Stimulated activated CD4-positive, alpha-beta T cell treated with anti-CD3 and anti-CD28 coated beads, Interleukin-15, amount 100 ng/mL, for 48 hours (primary cell): ENCODE results near the gene ERG.
A peak's percentile ranks its signal among the peaks of the same experiment; 100 is the strongest.

Experiments
- DNase-seq, 2 donors: peaks; one replicate each; pipeline ENCODE4 v3.0.0-alpha.2; 2020; ENCODE audit warnings: low read depth in 2 of 2

The ERG gene

DNA sequence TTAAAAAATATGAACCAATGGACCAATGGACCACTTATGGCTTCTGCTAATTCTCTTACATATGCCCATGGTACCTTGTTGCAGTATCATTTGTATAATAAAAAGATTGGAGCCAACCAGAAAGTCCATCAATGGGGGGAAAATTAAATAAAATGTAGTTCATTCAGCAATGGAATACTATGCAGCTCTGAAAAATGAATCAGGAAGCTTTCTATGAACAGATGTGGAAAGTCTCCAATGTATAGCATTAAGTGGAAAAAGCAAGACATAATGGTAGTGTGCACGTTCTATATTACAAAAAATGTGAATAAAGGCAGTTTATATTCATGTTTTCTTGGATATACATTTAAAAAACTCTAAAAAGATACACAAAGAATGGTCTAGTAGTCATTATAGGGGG, 140.2 kb downstream of the ERG start:
- DNase-seq = no peak

DNA sequence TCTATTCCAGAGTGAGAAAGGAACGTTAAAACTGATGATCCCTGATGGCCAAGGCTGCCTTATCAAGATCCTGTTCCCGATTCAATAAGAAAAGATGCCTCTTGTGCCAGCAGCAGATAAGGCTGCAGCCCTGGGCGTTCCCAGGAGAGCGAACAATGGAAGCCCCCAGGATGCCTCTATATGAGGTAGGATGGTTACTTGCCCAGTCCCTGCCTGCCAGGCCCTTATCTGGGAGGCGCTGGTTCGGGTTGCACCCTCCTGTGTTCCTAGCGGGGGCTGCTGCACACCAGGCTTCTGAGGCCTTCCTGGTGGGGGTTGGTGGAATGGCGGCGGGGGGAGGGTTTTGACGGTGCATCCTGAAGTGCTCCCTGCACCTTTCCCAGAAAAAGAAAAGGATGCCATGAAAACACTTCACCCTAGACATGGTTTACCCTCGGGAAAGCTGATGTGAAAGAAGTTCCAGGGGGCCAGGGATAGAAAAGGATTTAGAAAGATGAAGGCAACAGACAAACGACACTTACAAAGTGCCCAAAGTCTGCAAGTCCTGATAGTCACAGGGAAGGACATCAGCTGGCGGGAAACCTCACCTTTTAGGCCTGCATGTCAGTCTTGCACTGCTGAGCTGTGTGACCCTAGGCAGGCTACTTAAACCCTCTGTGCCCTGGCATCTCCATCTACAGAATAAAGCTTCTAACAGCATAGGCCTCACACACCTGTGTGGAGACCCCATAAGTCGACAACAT, 141.2 kb downstream of the ERG start:
- no peak for DNase-seq

DNA sequence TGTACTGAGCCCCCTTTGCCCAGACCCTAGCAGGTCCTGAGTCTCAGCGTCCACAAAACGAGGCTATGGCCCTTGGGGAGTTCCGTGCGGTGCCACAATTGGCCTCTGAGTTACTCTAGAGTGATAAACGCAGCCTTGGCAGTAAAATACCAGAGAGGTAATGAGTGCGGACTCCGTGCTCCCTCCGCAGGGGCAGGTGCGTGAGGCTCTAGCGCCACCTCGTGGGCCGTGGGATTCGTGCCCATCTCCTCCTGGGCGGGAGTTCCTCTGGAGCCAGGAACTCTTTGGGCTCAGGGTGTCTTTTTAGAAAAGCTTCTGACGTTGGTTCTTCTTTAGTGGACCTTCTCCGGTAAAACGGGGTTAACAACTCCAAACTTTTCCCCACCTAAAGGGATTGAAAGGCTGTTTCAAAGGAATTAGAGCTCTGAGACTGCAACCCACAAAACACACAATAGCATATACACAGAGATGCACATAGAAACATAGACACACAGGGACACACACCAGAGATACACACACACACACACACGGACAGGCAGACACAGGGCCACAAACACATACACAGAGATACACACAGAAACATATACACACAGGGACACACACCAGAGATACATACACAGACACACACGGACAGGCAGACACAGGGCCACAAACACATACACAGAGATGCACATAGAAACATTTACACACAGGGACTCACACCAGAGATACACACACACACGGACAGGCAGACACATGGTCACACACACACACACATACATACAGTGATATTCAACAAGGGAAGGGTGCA, 142.1 kb downstream of the ERG start:
- DNase-seq = peak; percentile 55 to 66

DNA sequence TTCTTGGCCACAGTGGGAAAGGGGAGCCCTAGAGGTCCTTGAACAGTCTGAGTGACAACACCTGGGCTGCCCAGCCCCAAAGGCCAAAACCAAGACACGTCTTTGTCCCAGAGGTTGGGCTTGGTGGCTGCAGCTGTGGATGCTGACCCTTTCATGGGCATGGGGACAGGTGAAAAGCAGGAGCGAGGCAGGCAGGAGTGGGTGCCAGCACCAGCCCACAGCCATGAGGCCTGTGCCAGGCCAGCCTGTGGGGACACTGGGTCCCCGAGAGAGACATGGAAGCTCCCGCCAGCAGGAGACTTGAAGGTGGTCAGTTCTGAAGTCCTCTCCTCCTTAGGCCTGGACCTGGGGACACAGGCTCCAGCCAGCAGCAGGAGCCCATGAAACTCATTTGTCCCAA, 142.9 kb downstream of the ERG start:
- no peak for DNase-seq

DNA sequence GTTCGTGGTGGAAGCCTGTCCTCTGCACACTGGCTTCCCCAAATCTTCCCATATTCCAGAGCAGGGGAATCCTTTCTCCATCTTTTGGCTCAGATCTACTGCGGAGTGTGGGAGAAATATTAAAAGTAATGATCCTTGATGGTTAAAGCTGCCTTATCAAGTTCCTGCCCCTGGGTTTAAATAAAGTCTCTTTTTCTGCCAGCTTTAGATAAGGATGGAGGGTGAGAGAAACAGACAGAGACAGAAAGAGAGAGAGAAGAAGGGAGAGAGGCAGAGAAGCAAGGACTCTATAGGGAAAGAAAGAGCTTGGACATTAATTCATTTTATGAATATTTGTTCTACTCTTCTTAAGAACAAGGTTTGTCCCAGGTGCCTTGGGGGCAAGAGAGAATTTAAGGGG, 143.5 kb downstream of the ERG start:
- no peak for DNase-seq

DNA sequence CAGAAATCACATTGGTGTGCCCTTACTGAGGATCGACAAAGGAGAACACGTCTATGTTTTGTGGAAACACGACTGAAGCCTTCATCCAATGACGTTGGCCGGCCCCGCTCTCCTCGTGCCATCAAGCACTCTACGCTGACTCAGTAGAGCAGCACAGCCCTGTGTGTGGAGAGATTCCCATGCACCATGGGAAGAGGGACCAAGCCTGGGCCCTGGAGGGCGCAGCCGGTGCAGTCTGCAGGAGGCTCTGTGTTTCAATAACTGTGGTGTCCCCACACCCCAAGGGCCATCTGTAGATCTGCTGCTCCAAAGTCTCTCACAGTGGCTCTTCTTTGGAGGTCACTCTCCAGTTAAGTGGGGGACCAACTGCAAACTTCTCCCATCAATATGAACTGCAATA, 144.0 kb downstream of the ERG start:
- no peak for DNase-seq

DNA sequence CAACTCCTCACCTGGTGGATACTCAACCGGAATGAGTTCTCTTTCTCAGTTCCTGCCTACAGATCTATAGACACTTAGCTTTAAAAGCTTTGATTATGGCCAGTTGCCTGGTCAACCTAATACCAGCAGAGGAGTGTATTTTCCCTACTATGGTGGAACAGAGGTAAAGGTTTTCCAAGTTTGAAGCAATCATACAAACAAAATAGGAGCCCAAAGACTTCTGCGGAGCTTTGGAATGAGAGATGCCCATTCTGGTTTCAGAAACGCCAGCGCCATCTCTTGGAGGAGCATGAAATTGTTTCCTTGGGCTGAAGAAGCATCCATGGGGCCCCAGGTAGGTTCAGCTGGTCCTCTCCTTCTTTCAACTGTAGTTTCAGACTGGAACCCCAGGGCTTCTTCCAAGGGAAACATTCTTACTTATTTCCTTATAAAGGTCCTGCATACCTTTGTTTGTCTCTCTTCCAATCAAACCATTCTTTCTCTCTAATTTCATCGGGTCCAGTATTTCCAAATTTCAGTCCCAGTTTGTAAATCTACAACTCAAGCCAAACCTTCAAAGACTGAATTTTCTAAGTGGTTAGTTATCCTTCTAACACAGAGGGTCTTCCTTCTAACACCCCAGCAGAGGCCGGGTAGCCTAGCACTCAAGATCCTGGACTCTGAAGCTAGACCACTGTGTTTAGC, 145.6 kb downstream of the ERG start:
- peak in 1 of 2 donors; percentile 22 for DNase-seq

DNA sequence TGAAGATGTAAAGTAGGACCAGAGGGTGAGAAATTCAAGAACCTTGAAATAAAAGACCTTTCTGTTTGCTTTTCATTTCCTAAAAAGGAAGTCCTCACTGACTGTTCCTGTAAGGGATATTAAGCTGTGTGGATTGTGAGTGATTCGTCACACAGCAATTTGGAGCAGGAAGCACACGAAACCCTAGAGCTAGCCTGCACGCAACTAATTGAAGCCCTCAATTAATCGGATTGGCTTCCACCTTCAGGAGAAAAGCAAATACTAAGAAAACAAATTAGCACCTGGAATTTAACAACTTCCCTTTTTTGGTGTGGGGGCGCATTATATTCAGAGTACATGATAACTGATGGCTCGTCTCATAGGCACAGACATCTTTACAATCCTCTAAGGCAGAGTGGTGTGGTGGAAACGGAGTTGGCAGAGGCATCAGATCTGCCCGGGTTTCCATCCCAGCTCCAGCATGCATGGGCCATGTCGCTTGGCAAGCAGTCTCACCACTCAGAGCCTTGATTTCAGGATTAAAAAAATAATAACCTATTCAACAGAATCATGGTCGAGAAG, 146.2 kb downstream of the ERG start:
- no peak for DNase-seq

DNA sequence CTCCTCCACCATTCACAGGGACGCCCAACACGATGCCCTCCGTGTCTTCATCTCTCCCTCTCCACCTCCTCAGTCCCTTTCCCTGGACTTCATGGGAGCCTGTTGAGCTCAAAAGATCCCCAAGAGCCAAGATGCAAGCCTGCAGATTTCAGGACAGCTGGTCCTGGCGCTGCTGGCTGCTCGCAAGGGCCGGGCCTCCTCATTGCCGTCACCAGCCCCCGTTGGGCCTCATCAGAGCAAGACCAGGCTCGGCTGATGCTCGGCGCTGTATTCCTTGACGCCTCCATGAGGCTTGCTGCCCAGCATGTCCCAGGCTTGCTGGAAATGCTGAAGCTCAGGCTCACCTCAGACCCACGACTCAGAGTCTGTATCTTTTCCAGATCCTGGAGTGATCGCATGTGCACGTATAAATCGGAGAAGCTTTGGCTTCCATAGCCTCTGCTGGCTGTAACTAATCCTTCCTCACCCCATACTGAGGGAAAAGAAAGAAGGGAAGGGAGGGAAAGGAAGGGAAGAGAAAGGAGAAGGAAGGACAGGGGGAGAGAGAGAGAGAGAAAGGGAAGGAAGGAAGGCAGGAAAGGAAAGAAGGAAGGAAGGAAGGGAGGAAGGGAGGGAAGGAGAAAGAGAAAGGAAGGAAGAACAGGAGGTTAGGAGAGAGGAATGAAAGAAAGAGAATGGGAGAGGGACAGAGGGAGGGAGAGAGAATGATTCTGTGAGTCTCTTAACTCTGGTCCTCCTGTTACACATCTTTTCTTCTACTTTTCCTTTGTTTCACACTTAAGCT, 146.9 kb downstream of the ERG start:
- no peak for DNase-seq

DNA sequence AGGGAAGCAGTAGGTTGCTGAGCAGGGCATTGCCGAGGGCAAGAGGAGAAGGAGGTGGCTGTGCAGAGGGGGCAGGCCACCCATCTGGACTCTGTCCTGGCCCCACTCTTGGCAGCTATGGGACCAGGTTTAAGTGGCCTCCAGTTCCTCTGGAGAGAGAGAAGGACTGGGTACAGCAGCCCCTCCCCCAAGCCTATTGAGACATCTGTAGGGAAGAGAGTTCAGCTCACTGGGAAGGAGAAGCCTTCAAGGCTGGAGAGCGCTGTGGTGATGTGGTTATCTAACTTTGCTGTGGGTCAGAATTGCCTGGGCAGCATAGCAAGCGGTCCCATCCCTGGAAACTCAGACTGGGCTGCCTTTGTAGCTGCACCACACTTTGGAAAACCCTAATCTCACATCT, 147.6 kb downstream of the ERG start:
- DNase-seq = no peak

DNA sequence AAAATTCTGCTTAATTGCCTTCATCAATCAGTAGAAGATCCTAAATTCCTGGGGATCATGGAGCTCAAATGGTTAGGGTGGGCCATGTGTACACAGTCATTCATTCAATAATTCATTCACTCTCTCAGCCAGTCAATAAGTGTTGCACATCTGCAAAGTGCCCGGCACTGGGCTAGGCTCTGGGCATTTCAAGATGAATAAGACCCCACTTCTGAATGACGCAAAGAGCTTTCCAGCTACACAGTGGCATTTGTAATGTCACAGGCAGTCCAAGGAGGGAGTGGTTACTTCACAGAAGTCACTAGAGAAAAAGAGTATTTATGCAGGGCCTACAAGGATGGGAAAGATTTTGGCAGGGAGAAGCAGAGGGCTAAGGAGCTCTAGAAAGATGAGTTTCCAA, 148.3 kb downstream of the ERG start:
- DNase-seq = no peak

DNA sequence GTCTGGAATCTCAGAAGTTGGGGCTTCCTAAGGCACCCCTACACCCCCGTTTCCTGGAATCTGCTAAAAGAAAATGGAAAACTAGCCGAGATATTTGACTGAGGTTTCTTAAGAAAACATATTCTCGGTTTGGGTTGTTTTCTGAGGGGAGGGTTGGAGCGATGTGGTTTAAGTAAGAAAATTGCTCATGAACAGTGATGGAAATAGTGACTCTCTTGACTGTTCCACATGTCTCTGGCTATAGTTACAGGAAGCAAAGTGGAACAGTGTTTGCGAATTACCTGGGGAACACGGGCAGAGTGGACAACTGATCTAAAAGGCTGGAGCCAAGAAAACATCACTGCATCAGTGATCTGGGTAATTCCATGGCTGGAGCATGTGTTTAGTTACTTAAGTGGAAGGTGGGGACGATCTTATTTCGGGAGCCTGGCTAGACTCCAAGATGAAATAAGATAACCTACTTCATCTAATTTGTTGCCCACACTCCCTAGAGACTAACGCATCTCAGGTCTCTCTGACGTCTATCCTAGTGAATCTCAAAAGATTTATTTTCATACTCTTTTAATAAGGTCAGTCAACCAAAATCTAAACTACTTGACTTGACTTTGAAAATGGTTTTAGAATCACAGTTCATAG, 149.0 kb downstream of the ERG start:
- no peak for DNase-seq

DNA sequence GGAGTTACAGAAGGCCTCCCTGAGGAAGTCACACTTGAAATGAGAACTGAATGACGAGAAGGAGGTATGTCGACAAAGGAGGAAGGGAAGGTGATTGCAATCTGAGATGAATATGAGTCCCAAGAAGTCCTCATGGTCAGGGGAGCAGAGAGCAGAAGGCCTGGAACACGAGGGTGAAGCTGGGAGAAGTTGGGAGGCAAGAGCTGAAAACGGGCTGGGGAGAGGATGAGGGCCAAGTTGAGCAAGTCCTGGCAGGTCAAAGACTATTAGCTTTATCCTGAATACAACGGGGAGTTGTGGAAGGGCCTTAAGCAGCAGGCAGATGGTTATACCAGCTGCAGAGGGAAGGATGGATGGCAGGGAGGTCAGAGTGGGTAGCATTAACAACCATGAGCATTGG, 152.0 kb downstream of the ERG start:
- no peak for DNase-seq

DNA sequence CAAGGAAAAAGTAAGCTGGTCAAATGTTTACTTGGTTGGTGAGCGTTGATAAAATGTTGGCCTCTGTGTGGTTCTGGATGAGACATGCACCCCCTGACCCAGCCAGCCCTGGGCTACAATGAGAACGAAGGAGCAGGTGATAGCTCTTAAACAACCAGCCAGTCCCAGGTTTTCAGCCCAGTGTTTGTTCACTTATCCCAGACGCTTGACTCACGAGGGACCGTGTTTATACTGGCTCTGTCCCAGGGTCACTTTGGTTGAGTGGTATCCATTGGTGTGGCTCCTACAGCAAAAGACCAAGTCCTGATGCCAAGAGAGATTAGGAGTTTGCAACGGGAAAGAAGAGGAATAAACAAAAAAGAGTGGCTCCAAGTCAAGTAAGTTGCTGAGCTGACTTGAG, 154.6 kb downstream of the ERG start:
- no peak for DNase-seq

DNA sequence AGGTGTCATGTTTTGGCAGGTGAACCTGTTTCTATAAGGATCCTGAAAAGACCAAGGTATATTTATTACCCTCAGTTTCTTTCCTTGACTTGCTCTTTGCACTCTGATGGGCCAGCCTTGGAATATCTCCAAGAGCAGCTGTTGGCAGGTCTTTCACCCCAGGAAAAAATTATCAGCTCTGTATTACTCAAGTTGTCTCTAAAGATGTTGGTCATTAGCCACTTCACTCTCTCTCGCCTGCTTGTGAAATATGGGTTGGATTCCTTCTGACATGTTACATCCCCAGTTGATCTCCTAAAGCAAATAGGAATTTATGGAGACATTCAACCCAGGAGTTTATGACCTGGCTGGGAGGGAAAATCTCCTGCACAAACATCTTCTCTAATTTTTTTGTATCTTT, 155.5 kb downstream of the ERG start:
- no peak for DNase-seq

DNA sequence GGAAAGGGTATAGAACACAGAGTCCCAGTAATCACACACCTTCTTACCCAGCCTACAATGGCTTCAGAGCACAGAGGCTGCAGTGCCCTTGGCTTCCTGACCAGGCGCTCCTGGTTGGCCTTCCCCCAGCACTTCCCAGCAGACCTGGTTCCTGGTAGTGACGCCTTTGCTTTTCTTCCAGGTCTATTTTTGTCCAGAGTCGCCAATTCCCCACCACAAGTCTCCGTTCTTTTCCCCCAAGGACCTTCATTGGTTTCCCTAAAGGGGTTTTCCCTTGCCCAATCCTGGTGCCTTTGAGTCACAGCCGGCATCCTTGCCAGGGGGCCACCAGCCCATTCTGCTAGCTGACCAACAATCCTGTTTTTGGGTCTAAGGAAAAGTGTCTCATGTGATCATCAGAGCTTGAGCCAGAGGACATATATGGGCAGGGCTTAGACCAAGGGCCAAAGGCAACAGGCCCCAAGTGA, 156.7 kb downstream of the ERG start:
- DNase-seq = no peak

DNA sequence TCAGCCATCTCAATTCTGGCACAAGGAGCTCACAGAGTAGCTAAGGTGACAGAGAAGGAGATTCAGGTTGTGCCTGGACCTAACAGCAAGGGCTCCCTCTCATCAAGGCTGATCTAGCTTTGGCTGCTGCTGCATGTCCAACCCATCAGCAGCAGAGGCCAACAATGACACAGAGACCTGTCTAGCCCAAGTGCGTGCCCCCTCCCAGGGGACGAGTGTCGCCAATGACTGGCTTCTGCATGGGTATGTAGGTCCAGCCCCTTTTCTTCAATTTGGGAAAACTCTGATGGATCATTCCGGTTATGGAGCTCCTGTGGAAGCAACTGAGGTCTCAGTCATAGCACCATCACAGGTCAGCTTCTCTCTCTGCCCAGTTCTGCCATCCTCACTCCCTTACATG, 158.1 kb downstream of the ERG start:
- no peak for DNase-seq

DNA sequence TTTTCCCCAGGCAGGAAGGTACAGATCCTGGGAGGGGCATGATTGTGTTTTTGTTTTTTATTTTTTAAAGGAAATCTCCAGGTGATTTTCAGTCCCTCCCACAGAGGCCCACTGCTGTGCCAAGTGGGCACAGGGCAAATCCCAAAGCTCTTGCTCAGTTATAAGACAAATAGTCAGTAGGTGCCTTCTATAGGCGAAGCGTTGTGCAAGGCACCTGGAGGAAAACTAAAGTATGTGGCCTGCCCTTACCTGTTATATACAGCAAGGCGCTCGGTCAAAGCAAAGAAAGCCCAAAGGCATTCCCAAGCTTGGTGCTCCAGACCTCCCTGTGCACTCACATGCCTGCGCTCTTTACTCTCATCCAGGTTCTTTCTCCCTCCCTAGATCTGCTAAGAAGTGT, 160.5 kb downstream of the ERG start:
- DNase-seq = no peak

DNA sequence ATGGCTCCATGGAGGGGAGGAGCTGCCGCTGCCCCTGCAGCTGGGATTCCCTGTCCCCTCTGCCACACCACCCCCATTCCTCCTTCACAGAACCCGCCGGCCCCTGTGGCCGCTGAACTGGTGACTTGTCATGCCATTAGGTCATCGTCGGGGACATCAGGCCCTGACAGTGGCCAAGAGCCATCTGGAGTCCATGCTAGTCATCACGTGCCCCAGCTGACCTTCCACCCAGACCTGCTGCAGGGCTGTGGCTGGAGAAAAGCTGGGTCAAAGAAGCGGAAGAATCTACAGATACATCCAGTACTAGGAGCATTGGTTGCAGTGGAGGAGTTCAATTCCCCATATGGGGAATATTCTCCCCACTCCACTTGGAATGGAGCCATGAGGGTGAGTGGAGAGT, 163.4 kb downstream of the ERG start:
- DNase-seq = no peak

DNA sequence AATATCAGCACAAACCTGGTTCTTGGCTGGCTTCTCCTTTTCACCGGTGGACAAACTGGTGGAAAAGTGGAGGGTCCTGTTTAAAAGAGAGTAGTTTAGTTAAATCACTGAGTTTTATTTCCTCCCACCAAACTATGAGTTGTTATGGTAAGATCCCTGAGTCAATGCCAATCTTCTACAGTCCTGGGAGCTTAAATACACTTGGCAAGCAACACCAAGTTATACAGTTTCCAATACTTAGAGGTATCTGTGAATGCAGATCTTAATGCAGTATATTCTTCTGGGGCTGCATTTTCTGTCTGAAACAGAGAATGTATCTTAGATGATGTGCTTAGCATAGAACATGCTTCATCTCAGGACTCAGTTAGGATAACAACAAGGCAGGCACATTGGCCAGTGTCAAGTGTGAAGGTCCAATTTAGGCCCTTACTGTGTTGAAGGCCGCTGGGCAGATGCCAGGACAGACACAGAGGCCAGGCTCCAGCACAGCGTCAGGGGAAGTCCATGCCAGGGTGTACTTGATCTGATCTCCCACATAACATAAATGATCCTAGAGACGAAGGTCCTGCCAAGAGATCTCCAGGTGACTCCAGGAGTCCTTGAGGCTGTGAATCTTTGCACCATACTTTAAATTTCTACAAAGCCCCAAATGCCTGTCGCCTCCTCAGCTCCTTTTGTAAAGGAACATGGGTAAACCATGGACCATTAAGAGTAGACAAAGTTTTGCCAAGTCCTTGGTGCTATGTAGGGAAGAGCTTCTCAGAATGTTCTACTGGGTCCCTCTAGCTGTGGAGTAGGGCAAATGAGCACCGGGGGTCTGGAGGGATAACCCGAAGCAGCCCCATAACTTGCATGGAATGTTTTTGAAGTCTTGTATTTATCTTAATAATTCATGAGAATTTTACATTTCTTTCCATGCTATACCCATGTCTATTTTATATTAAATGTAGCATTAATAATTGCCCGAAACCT, 164.7 kb downstream of the ERG start:
- no peak for DNase-seq
